Colonic mucosa (tissue), 4 donors: ENCODE data around the gene ITGB8. TPM values are rescaled to one million over a fixed set of nuclear protein-coding genes. Genes with fewer than 3 reads are reported as not detected.

Source experiments
- DNase-seq: peaks from one replicate; pipeline ENCODE4 v3.0.0-alpha.2; 2020
- H3K27ac ChIP-seq: fragments of 200-600 bp; one replicate; pipeline ENCODE4 v1.8.0; 2021
- H3K27me3 ChIP-seq: fragments of 200-600 bp; one replicate; pipeline ENCODE4 v1.8.0; 2021
- H3K36me3 ChIP-seq: fragments of 200-600 bp; one replicate; pipeline ENCODE4 v1.8.0; 2021
- H3K4me1 ChIP-seq: fragments of 200-600 bp; one replicate; pipeline ENCODE4 v1.8.0; 2021; ENCODE audit warnings: mild to moderate bottlenecking
- H3K4me3 ChIP-seq: fragments of 200-600 bp; one replicate; pipeline ENCODE4 v1.8.0; 2021
- H3K9ac ChIP-seq, 2 donors: one replicate each; pipeline ENCODE4 v1.7.0; 2013; ENCODE audit warnings: control low read depth in 2 of 2, low read depth in 2 of 2, low read length in 2 of 2
- H3K9me3 ChIP-seq: fragments of 200-600 bp; one replicate; pipeline ENCODE4 v1.8.0; 2021
- intact Hi-C: fragments of 100-400 bp; cut with DNase I; formaldehyde crosslinking; loops from one replicate; pipeline ENCODE4 v1.14.1; 2022
- total RNA-seq, 2 donors: library from RNA; stranded (reverse); fragmentation: NEBNext Ultra II Directional in 1 of 2; extraction: Animal tissue kit (Norgen Biotek cat#: 25700) in 1 of 2; gene quantifications; one replicate each; pipeline ENCODE4 v1.2.1, GENCODE V29; 2021
- TF ChIP-seq, protein P1 (sequence below): fragments of 200-600 bp; IDR thresholded peaks from one replicate; pipeline ENCODE4 v1.8.0; 2022; ENCODE audit warnings: antibody characterized with exemption, mild to moderate bottlenecking
- donor health status: healthy.
- donor health status: DM: no; HTN: no; CAD: no.
- donor health status: DM: no; HTN: no; CAD: no.

The ITGB8 gene
- total RNA-seq, 2 donors from 2014 or later, result 7.3 to 8.1 TPM

DNA sequence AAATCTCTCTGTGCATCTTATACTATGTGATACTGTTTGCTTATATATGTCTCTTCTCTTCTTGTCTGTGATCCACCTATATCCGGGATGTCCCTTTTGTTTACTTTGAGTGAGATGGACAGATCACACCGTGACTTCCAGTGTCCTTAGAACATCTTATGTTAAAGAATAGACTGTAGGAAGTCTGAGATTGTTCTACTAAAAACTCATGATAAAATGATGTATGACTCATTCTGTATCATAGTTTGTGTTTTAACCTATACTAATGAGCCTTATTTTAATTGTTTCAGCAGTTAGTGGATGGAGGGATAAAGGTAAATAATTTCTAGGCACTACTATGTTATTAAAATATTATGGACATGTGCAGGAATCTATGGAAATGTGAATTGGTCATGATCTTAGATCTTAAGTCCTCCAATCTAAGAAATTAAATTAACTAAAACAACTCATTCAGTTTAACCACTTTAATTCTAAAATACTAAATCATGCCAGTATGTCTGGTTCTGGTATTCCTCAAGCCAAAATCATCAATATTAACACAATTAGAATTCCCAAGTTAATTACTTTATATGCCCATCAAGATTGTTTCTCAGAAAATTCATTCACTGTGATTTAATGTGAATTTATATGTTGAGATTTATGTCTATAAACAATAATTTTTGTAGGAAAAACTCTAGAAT lies 32.0 kb downstream of the ITGB8 start:
- Histone ChIP-seq H3K27ac (no peak overlapping the region), H3K9me3 (no peaks in the 10 kb centered on the region), H3K36me3 (no peaks in the 10 kb centered on the region), H3K4me3 (no peak overlapping the region), H3K9ac (no peak overlapping the region), H3K4me1 (no peaks in the 10 kb centered on the region), H3K27me3 (no peaks in the 10 kb centered on the region)
- intact Hi-C loops, result no loop called here
- DNase-seq, result no peak
- TF ChIP-seq, protein P1, sequence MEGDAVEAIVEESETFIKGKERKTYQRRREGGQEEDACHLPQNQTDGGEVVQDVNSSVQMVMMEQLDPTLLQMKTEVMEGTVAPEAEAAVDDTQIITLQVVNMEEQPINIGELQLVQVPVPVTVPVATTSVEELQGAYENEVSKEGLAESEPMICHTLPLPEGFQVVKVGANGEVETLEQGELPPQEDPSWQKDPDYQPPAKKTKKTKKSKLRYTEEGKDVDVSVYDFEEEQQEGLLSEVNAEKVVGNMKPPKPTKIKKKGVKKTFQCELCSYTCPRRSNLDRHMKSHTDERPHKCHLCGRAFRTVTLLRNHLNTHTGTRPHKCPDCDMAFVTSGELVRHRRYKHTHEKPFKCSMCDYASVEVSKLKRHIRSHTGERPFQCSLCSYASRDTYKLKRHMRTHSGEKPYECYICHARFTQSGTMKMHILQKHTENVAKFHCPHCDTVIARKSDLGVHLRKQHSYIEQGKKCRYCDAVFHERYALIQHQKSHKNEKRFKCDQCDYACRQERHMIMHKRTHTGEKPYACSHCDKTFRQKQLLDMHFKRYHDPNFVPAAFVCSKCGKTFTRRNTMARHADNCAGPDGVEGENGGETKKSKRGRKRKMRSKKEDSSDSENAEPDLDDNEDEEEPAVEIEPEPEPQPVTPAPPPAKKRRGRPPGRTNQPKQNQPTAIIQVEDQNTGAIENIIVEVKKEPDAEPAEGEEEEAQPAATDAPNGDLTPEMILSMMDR, result no peak

DNA sequence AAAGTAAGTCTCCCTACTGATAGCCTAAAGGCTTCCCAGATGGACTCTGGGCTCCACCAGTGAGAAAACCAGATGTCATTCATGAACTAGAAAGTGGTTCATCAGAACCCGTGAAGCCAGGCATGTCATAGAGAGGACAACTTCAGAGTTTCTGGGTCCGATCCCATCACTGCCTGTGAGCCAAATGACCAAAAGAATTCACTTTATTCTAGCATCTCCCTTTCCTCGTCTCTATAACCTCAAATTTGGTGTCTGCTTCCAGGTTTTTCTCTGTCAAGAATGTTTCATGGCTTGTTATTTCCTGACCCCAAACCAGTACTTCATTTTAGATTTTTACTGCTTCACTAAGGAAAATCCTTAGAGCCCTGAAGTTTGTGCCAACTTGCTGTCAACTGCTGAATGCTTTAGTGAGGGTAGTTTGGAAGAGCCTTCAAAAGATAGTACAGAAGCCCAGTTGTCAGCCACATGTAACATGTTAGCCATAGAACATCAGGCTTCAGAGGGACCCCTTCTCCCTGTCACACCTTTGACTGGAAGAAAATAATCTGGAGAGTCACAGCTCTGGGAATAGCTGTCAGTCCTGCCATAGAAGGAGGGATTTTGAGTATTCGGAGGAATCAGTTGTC lies 34.0 kb downstream of the ITGB8 start:
- Histone ChIP-seq H3K36me3 (no peaks in the 10 kb centered on the region), H3K4me1 (no peaks in the 10 kb centered on the region), H3K9ac (no peak overlapping the region), H3K27me3 (no peaks in the 10 kb centered on the region), H3K4me3 (no peak overlapping the region), H3K27ac (no peak overlapping the region), H3K9me3 (no peaks in the 10 kb centered on the region)
- TF ChIP-seq, protein P1, result no peak
- intact Hi-C loops, result no loop called here
- no peak for DNase-seq

DNA sequence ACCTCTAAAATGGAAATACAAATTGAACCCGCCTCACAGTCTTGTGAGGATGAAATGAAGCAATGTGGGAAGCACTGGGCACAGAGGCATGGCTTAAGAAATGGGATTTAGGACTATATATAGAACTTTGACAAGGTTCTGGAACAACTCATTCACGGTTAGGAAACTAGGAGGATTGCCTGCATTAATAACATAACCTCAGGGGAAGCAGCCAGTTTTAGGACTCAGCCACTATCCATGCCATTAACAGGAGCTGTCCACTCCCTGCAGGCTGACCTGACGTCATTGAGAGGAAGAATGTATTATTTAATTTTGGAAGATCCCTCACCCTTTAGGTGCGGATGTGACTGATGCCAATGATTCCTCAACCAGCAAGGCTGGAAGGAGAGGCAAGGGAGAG lies 34.8 kb downstream of the ITGB8 start:
- Histone ChIP-seq H3K4me1 (no peaks in the 10 kb centered on the region), H3K36me3 (no peaks in the 10 kb centered on the region), H3K9me3 (no peaks in the 10 kb centered on the region), H3K4me3 (no peak overlapping the region), H3K9ac (no peak overlapping the region), H3K27ac (no peak overlapping the region), H3K27me3 (no peaks in the 10 kb centered on the region)
- TF ChIP-seq, protein P1, result no peak
- intact Hi-C loops, result no loop called here
- no peak for DNase-seq

DNA sequence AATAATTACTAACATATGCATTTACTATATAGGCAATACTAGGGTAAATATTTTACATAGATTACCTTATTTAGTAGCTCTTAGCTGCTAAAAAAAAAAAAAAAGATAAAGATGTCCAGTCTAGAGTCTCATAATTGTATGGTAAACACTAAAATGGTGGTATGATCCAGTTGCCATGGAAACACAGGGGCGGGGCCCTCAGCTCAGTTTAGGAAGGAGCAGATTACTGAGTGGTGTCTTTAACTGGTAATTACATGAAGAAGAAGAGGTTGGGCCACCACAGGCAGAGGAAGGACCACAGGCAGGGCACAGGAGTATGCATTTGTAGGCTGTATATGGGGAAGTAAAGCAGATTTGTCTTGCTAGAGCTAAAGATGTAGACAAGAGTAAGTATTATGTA lies 43.7 kb downstream of the ITGB8 start:
- DNase-seq, result peak; percentile 26
- H3K27me3 ChIP-seq, result no peaks in the 10 kb centered on the region
- H3K27ac ChIP-seq, result no peak overlapping the region
- no peaks in the 10 kb centered on the region for H3K9me3 ChIP-seq
- no peaks in the 10 kb centered on the region for H3K36me3 ChIP-seq
- no peaks in the 10 kb centered on the region for H3K4me1 ChIP-seq
- TF ChIP-seq, protein P1, result no peak
- intact Hi-C loops, result no loop called here
- no peak overlapping the region for H3K9ac ChIP-seq
- no peak overlapping the region for H3K4me3 ChIP-seq

DNA sequence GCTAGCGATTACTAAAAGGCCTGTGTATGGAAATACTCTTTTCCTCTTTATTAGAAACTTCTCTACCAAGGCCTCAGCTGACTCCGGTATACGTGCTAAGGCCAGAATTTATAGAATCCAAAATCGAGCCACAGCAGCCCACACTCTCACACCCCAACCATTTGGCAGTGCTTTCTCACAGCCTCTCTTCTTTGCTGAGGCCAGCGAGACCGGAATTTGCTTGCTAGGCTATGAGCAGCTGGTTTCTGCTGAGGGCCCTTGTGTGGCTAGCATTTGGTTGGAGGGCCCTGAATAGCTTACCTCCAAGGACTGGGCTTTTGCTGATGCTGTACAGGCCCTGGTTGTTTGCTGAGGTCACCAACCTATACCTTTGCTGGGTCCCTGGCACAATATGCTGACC lies 46.1 kb downstream of the ITGB8 start:
- no peaks in the 10 kb centered on the region for H3K27me3 ChIP-seq
- H3K36me3 ChIP-seq, result no peaks in the 10 kb centered on the region
- TF ChIP-seq, protein P1, result no peak
- H3K9ac ChIP-seq, result no peak overlapping the region
- no peaks in the 10 kb centered on the region for H3K9me3 ChIP-seq
- no peak overlapping the region for H3K4me3 ChIP-seq
- H3K27ac ChIP-seq, result no peak overlapping the region
- intact Hi-C loops, result no loop called here
- no peaks in the 10 kb centered on the region for H3K4me1 ChIP-seq
- DNase-seq, result no peak
